GM21381 (cell line): ENCODE data around the gene KCNQ5.

Source experiments
- ATAC-seq: cut with Tn5 transposase; IDR thresholded peaks from one replicate; pipeline ENCODE4 v1.9.1; 2021; ENCODE audit warnings: mild to moderate bottlenecking, moderate library complexity; ENCODE audit not compliant: unreplicated experiment

The KCNQ5 gene

GRCh38 chr6:73042892-73043291 is 421.0 kb downstream of the KCNQ5 start:
- no peak for ATAC-seq

GRCh38 chr6:73043446-73043845 is 421.6 kb downstream of the KCNQ5 start:
- no peak for ATAC-seq

GRCh38 chr6:73045609-73046008 is 423.7 kb downstream of the KCNQ5 start:
- no peak for ATAC-seq

- ATAC-seq = no peak
Observed at GRCh38 chr6:73047801-73048200, 425.9 kb downstream of the KCNQ5 start.

GRCh38 chr6:73049971-73050594 is 428.2 kb downstream of the KCNQ5 start:
- ATAC-seq = no peak

GRCh38 chr6:73050706-73051105 is 428.8 kb downstream of the KCNQ5 start:
- no peak for ATAC-seq

- no peak for ATAC-seq
Observed at GRCh38 chr6:73051147-73051546, 429.3 kb downstream of the KCNQ5 start.

- ATAC-seq = no peak
Observed at GRCh38 chr6:73054958-73055357, 433.1 kb downstream of the KCNQ5 start.

- no peak for ATAC-seq
Observed at GRCh38 chr6:73058736-73059135, 436.9 kb downstream of the KCNQ5 start.

- no peak for ATAC-seq
Observed at GRCh38 chr6:73062130-73062529, 440.3 kb downstream of the KCNQ5 start.

GRCh38 chr6:73062837-73063236 is 441.0 kb downstream of the KCNQ5 start:
- no peak for ATAC-seq

- no peak for ATAC-seq
Observed at GRCh38 chr6:73064266-73064665, 442.4 kb downstream of the KCNQ5 start.

- no peak for ATAC-seq
Observed at GRCh38 chr6:73073238-73073637, 451.4 kb downstream of the KCNQ5 start.

- no peak for ATAC-seq
Observed at GRCh38 chr6:73074175-73074574, 452.3 kb downstream of the KCNQ5 start.

GRCh38 chr6:73076211-73076954 is 454.5 kb downstream of the KCNQ5 start:
- ATAC-seq = no peak

GRCh38 chr6:73078333-73078862 is 456.5 kb downstream of the KCNQ5 start:
- ATAC-seq = no peak

GRCh38 chr6:73078908-73079610 is 457.2 kb downstream of the KCNQ5 start:
- ATAC-seq = no peak

- ATAC-seq = no peak
Observed at GRCh38 chr6:73079611-73079955, 457.7 kb downstream of the KCNQ5 start.

GRCh38 chr6:73079978-73080377 is 458.1 kb downstream of the KCNQ5 start:
- peak; percentile 73 for ATAC-seq

GRCh38 chr6:73081955-73082354 is 460.1 kb downstream of the KCNQ5 start:
- ATAC-seq = no peak

GRCh38 chr6:73083886-73084285 is 462.0 kb downstream of the KCNQ5 start:
- no peak for ATAC-seq

GRCh38 chr6:73085443-73085871 is 463.6 kb downstream of the KCNQ5 start:
- ATAC-seq = peak; percentile 37
